HG03575 (cell line): ENCODE data around the gene MYH3.

Experiments
- ATAC-seq: cut with Tn5 transposase; IDR thresholded peaks from one replicate; pipeline ENCODE4 v1.9.1; 2021; ENCODE audit not compliant: unreplicated experiment, insufficient number of reproducible peaks, low FRiP score; ENCODE audit errors: extremely low read depth

The MYH3 gene

DNA sequence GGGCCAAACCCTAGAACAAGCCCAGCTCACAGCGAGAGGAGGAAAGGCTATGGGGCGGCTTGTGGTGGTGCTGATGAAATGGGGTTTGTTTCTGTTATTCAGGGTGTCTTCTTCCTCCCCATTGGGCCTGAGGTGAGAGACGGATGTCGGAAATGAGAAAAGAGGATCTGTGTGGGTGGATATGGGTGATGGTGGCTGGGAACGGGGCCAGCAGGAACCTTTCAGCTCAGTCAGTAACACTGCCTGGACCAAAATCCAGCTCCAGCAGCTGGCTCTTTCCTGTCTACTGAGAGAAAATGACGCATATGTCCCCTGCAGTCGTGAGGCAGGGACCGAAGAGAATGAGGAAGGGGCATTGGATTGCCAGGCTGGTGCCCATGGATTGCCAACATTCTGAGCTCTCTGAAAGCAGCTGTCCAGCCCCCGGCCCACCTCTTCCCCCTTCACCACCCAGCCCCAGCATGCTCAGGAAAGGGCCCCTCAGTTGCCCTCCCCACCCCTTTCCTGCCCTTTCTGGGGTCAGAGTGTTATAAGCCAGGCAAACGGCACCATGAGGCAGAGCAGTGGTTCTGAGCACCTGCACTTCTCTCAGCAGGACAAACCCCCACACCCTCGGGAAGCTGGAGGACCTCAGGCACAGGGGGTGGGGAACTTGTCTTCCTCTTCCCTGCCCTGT lies 4.0 kb downstream of the MYH3 start:
- ATAC-seq: no peak

DNA sequence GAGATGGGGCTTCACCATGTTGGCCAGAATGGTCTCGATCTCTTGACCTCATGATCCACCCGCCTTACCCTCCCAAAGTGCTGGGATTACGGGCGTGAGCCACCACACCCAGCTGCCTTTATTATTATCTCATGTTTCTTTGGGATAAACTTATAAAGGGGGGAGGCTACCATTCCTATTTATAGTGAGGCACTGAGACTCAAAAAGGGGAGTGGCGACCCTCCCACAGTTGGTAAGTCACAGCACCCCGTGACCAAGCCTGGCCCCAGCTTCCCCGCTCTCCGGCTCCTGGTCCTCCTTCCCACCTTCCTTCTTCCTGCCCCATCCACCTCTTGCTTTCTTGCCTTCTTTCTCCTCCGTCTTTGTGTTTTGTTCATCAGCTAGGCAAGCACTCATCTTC lies 5.2 kb downstream of the MYH3 start:
- ATAC-seq: no peak

DNA sequence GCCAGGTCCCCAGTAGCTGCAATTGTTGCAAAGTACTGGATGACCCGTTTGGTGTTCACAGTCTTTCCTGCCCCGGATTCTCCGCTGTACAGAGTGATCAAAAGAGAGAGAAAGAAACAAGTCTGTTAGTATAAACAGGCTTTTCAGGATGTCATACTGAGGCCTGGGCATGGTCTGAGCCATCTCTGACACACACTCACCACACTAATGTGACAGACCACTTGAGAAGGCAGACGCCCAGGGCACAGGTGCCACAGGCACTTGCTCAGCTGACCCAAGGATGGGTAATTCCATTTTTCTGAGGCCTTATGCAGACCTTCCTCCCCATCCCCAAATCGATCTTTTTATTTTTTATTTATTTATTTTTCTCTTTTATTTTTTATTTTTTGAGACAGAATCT lies 7.5 kb downstream of the MYH3 start:
- no peak for ATAC-seq

DNA sequence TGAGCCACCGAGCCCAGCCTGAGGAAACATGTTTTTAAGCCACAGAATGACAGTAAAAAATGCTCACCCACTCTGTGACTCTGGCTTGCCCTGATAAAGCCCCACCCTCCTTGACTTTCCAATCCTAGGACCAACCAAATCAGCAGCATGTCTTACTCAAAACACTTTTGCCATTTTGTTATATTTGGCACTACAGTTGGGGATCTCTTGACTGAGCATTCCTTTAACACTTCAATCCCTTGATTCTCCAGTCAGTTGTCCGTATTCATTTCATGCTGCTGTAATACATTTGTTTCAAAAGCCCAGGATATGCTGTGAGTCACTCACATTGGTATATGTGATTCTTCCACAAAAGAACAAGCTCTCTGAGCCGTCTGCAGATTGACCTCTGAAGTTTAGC lies 8.2 kb downstream of the MYH3 start:
- no peak for ATAC-seq

DNA sequence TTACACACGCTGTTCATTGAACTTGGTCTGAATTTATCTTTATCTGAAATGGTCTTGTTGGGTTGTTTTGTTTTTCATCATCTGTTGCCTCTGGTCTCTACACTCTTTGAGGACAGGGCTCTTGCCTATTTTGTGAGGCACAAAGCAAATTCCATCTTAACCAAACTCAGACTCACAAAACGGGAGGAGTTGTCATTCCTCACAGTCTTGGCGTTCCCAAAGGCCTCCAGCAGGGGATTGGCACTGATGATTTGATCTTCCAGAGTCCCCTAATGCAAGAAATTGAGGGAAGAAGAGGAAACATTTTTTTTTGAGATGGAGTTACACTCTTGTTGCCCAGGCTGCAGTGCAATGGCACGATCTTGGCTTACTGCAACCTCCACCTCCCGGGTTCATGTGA lies 8.7 kb downstream of the MYH3 start:
- no peak for ATAC-seq

DNA sequence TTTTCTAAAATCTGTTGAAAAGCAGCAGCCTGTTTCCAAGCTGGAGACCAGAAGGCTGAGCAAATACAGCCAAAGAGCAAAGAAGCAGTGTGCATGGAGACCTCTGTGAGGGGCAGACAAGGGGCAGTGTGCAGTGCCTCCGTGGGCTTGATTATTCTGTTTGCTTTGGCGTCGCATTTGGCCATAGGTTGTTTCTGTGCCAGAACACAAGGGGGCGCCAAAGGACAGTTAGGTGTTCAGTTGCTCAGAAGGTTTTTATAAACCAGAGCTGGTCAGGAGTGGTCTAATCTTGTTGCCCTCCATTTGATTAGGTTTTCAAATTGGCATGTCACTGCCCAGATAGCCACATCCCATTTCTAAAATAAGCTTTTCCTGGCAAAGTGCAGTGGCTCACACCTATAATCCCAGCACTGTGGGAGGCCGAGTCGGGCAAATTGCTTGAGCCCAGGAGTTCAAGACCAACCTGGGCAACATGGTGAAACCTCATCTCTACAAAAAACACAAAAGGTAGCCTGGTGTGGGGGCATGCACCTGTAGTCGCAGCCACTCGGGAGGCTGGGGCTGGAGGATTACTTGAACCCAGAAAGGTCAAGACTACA lies 10.6 kb downstream of the MYH3 start:
- no peak for ATAC-seq

DNA sequence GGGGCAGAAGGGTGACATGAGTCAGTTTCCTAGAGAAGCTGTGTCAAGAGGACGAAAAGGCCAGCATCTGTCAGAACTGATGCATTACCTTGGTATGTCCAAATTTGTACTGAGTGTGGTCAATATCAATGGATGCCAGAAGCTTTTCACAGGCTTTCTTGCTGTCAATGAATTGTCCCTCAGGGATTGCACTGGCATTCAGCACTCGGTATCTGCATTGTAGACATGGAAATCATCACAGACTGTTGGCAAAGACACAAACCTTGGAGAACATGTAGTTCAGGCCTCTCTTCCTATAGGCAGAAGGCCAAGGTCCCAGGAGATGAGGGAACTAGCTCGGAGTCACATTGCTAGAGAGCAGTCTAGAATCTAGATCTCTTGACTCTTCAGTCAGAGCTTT lies 16.6 kb downstream of the MYH3 start:
- ATAC-seq: no peak

DNA sequence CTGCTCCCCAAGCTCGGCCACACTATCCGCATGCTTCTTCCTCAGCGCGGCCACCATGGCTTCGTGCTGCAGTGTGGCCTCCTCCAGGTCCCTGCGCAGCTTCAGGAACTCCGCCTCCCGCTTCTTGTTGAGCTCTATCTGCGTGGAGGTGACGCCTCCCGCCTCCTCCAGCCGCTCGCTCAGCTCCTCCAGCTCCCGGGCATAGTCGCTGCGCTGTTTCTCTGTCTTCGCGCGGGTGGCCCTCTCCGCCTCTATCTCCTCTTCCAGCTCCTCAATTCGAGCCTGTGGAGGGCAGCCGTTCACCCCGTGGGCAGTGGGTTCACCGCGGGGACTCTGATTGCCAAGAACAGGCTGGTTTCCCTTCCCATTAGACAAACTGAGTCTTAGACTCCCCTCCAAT lies 19.0 kb downstream of the MYH3 start:
- ATAC-seq: no peak

DNA sequence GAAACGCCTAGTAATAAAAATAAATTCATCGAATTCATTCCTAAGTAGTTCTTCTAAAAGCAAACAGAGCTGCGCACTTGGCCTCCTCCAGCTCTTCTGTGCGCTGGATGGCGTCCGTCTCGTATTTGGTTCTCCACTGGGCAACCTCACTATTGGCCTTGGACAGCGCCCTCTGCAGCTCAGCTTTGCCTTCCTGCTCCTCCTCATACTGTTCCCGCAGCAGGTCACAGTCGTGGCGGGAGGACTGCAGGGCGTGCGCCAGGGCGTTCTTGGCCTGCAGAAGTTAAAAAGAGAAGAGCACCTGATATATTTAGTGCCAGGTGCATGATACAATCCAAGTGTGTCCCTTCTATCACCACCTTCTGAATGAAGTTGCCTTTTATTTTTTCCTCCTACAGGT lies 21.8 kb downstream of the MYH3 start:
- ATAC-seq: no peak

DNA sequence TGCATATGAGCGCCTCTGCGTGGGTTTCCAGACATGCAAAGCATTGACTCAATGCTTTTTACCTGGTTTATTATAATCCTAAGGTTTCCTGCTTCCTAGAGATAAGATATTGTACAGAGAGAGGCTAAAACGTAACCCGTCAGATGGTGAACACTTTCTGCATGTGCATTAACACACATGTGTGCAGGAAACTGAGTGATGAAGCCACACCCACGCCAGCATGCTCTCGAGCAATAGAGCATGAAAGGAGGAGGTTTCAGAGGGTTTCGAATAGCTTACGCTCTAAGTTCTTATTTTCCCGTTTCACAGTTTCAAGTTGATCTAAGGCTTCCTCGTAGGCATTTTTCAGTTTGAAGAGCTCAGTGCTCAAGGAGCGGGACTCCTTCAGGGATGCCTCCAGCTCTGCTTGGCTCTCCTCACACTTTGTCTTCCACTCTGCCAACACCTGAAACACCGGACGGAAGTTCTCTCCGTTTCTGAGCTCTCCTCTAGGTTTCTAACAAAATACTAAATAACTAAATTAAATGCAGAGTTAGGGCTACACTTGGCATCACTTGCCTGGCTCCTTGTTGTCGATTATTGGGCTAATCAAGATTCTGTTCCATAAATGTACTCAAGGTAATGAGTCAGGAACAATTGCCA lies 23.2 kb downstream of the MYH3 start:
- ATAC-seq: peak; percentile 97

DNA sequence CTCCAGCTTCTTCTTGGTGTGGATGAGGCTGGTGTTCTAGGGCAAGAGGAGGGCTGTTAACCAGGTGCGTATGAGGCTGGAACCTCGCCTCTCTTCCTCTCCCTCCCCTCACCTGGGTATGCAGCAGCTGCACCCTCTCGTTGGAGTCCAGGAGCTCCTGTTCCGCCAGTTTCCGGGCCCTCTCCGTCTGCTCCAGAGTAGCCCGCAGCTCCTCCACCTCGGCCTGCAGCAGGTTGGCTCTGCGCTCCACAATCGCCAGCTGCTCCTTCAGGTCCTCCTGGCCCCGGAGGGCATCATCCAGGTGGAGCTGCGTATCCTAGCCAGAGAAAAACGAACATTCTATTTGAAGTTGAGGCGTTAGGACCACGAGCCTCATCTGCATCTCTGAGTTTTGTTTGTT lies 25.4 kb downstream of the MYH3 start:
- ATAC-seq: no peak

DNA sequence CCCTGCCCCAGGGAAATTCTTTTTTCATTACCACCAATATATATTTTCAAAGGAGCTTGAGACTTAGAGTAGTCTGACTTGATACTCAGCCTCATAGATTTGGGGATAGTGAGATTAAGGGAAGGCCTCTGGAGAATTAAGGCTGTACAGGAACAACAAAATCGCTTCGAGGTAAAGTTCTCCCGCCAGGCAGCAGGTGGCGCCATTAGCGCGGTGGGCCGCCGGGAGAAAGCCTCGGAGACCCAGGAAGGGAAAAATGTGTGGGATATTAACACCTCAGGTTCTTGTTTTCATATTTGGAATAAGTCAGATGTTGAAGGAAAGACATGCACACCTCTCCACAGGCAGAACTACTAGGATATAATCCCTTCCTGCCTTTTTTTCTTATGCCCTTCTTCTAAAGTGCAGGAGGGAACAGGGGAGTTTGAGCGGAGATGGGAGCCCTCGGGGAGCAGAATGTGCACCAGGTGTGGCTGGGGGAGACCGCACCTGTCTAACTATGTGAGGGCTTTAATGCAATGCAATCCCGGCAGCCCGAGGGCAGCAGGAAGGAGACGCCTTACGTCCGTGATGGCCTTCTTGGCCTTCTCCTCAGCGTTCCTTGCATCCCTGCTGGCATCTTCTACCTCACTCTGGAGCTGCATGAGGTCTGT lies 25.9 kb downstream of the MYH3 start:
- ATAC-seq: no peak

DNA sequence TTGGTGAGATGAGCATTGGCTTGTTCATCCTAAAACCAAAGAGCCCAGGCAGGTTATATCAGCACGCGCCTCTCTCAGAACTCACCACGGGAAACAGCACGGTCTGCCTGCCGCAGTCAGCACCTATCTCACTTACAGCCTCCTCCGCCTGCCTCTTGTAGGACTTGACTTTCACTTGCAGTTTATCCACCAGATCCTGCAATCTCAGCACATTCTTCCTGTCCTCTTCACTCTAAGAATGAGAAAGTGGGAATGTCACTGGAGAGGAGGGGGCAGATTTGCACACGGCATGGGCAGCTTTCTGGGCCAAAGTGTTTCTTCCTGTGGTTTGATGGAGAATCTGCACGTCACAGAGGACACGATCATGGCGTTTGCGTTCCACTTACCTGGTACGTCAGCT lies 27.4 kb downstream of the MYH3 start:
- no peak for ATAC-seq

DNA sequence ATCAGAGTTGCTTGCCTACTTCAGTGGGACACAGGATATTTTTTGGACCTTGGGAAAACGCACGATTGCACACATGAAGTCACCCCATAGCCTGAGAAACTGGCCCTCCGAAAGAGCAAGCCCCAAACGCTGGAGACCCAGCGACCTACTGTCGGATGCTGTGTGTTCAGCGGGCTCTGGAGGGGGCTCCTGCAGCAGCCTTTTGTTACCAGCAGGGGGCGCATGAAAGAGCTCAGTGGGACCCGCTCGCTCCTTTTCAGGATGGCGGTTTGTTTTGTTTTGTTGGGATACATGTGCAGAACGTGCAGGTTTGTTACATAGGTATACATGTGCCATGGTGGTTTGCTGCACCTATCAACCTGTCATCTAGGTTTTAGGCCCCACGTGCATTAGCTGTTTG lies 28.4 kb downstream of the MYH3 start:
- no peak for ATAC-seq

DNA sequence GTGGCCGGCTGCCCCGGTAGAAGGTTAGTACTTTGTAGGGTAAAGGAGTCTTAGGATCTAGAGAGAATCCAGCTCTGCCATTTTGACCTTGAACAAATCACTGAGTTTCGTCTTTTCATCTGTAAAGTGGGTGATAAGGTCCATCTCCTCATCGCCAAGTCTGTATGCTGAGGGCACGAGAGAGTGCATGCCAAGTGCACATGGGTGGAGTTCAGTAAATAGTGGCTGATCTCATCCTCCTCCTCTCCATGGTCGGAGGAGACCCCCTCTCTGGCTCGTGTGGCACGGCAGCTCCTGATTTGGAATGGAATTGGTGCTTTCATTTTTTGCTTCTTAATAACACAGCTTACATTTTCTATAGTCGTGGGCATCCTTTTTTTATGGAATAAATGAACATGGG lies 30.7 kb downstream of the MYH3 start:
- no peak for ATAC-seq

DNA sequence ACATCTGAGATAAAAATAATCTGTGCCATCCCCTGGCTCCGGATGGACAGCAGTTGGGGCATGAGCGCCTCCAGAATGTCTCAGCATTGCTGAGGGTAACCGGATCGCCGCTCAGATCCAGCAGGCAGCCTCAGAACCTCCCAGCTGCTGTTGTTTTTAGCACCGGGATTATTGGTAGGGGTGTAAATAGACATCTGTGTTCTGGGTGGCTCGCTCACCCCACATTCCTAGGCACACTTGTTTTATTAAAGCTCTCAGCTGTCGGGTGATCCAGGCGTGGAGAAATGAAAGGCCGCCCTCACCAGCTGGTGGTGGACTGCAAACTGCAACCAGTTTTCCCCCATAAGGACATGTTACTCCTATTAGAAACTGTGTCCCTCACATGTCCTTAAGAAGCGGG lies 32.1 kb downstream of the MYH3 start:
- ATAC-seq: no peak

DNA sequence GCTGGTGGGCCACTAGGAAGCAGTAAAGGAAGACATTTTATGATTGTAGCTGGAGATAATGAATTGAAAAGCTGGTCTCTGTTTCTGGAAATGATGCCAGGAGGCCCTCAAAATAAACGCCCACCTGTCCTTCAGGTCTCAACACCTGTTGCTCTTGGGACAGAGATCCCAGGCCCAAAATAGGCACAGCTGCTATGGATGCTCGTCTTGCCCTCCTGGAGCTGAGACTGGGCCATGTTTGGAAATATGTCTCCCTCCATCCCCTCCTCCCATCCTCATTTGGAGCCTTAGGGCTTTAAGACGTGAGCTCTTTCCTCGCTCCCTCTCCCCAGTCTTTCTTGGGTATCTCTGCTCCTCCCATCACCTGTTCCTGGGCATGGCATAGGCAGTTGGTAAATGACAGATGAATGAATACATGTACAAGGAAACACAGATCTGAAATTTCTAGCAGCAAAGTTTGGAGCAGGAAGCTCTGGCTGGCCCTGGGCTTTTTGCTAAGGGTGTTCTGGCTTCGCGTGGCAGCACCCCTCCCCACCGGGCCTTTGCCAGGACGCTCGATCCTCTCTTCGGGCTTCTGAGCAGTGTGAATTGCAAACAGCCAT lies 33.3 kb downstream of the MYH3 start:
- no peak for ATAC-seq

DNA sequence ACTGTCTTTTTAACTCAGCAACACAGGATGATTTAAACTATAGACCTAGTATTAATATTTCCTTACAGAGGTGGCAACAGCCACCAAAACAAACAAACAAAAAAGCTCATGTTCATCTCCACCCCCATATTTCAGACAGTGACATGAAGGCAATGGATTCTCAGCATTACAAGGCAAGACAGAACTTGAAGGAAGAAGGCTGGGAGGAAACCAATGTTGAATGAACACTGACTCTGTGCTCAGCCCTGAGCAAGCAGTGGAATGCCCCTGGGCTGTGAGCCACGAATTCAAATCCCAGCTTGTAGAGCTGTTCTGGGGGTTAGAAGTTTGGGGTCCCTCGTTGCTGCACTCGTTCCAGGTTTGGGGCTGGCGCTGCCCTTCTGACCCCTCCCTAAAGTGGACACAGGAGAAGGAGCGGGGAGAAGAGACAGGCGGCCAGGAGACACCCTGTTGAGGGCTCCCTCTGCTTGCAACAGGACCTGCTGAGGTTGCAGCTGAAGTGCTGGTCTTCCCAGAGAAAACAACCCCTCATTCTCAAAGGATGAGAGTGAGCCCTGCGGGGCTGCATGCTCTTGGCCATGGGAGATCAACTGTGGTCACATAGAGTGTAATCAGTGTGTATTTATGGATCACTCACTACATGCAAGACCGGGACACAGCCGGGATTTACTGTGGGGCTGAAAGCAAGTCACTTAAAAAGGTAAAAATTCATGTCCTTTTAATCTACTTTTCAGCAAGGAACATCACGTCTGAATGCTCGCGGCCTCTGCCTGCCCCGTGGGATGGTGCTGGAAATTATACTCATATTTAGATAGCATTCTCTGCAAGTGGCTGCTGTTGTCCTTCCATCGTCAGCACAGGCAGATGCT lies 34.3 kb downstream of the MYH3 start:
- no peak for ATAC-seq

DNA sequence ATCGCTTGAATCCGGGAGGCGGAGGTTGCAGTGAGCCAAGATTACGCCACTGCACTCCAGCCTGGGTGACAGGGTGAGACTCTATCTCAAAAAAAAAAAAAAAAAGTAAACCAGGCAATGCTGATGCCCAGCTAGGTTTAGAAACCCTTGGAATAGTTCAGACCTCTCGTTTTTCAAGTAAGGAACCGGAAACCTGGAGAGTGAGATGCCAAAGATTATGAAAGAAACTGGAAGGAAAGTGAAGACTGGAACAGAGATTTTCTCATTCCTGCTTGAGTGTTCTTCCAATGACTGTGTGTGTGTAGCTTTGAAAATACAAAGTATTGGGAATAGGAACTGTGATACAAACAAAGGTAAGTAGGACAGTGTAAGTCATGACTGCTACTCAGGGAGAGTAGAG lies 35.7 kb downstream of the MYH3 start:
- no peak for ATAC-seq
